Measurements from ENCODE around the gene ABHD16B. TPM values are rescaled to one million over a fixed set of nuclear protein-coding genes. Genes with fewer than 3 reads are reported as not detected.

ABHD16B gene
- total RNA-seq, 3 donors from 2014 or later: not detected

GRCh38 chr20:63859166-63859699 lies 2.1 kb upstream of the ABHD16B start:
- Histone ChIP-seq H3K36me3 (ENCODE audit: low read depth) (peaks cover 3% of the 10 kb centered on the region), H3K9me3 (no peaks in the 10 kb centered on the region), H3K4me3 (no peak overlapping the region), H3K4me1 (ENCODE audit: low read depth) (peaks cover 25% of the 10 kb centered on the region)
- DNase-seq: no peak
- intact Hi-C loops (cut with DNase I, micrococcal nuclease): loop anchor here in 1 of 2 donors (5.0 kb wide), 1 partner anchor 212 kb away; no protein-coding TSS in a partner anchor
- no peak for TF ChIP-seq CTCF (IDR thresholded peaks at IDR 0.05)
- no peak for ATAC-seq

DNA sequence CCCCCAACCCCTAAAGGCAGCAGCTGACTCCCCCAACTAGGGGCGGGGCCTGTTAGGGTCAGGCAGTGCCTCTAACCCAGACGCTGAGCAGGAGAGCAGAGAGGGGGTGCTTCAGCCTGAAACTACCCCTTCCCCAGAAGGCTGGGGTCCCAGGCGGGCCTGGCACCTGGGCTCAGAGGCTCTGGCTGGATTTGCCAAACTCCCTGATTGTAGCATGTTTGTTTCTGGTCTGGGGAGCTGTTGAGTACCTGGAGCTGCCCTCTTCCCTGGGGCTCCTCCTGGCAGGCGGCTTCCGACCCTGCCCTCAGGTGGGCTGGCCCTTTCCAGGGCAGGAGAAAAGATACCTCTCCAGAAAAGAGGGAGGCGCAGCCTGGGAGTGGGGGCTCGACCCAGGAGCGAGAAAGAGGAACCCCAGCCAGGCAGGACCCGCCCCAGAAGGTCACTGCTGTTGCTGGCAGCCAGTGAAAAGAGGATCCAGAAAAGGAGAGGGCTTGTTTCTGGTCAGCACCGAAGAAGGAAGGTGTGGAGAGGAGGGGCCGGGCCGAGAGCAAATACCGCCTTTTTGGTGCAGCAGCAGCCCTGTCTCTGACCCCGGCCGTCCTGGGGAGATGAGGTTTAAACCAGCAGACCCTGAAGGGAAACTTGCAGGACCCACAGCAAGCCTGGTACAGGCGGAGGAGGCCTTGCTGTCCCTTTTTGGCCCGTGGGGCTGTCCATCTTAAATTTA lies 810 bp upstream of the ABHD16B start:
- peaks cover 3% of the 10 kb centered on the region for H3K36me3 ChIP-seq (ENCODE audit: low read depth)
- H3K4me1 ChIP-seq (ENCODE audit: low read depth): peaks cover 17% of the 10 kb centered on the region
- ATAC-seq: no peak
- H3K9me3 ChIP-seq: no peaks in the 10 kb centered on the region
- H3K4me3 ChIP-seq: no peak overlapping the region
- intact Hi-C loops (cut with DNase I, micrococcal nuclease): no loop called here
- peak in 1 of 3 donors; percentile 48 for DNase-seq
- no peak for TF ChIP-seq CTCF (IDR thresholded peaks at IDR 0.05)

GRCh38 chr20:63861981-63862901 lies 943 bp downstream of the ABHD16B start:
- Histone ChIP-seq H3K36me3 (ENCODE audit: low read depth) (peaks cover 3% of the 10 kb centered on the region), H3K4me1 (ENCODE audit: low read depth) (peaks cover 30% of the 10 kb centered on the region), H3K9me3 (no peaks in the 10 kb centered on the region), H3K4me3 (no peak overlapping the region)
- DNase-seq (peak in 2 of 3 donors; percentile 39 to 51), ATAC-seq (no peak)
- no peak for TF ChIP-seq CTCF (IDR thresholded peaks at IDR 0.05)
- intact Hi-C loops (cut with DNase I, micrococcal nuclease): no loop called here

- intact Hi-C loops (cut with DNase I, micrococcal nuclease): no loop called here
- peaks cover 28% of the 10 kb centered on the region for H3K4me1 ChIP-seq (ENCODE audit: low read depth)
- no peak for TF ChIP-seq CTCF (IDR thresholded peaks at IDR 0.05)
- H3K36me3 ChIP-seq (ENCODE audit: low read depth): peaks cover 3% of the 10 kb centered on the region
- no peak for ATAC-seq
- no peak overlapping the region for H3K4me3 ChIP-seq
- no peaks in the 10 kb centered on the region for H3K9me3 ChIP-seq
- DNase-seq: no peak
These were observed 1.9 kb downstream of the ABHD16B start for GRCh38 chr20:63863021-63863797.

Measured in mucosa of descending colon (tissue), 3 donors.